ENCODE results near the gene PLEKHD1.
A peak's percentile ranks its signal among the peaks of the same experiment; 100 is the strongest.

PLEKHD1 gene

GRCh38 chr14:69522026-69522425 lies 37.5 kb downstream of the PLEKHD1 start:
- DNase-seq, result no peak

- no peak for DNase-seq
These were observed 41.4 kb downstream of the PLEKHD1 start for GRCh38 chr14:69525896-69526295.

- DNase-seq, result no peak
These were observed 43.1 kb downstream of the PLEKHD1 start for GRCh38 chr14:69527635-69528034.

- no peak for DNase-seq
These were observed 43.6 kb downstream of the PLEKHD1 start for GRCh38 chr14:69528143-69528542.

- DNase-seq, result no peak
These were observed 44.4 kb downstream of the PLEKHD1 start for GRCh38 chr14:69528930-69529329.

- DNase-seq, result no peak
These were observed 45.0 kb downstream of the PLEKHD1 start for GRCh38 chr14:69529563-69529962.

GRCh38 chr14:69530095-69530494 lies 45.6 kb downstream of the PLEKHD1 start:
- no peak for DNase-seq

GRCh38 chr14:69531135-69531534 lies 46.6 kb downstream of the PLEKHD1 start:
- no peak for DNase-seq

- no peak for DNase-seq
These were observed 48.2 kb downstream of the PLEKHD1 start for GRCh38 chr14:69532561-69533340.

GRCh38 chr14:69535230-69535848 lies 50.8 kb downstream of the PLEKHD1 start:
- DNase-seq, result peak; percentile 47 to 58 (median 57)

GRCh38 chr14:69536971-69537370 lies 52.4 kb downstream of the PLEKHD1 start:
- peak; percentile 65 to 79 (median 78) for DNase-seq

- peak in 1 of 3 donors; percentile 18 for DNase-seq
These were observed 53.4 kb downstream of the PLEKHD1 start for GRCh38 chr14:69537900-69538299.

- DNase-seq, result no peak
These were observed 54.2 kb downstream of the PLEKHD1 start for GRCh38 chr14:69538766-69539165.

GRCh38 chr14:69539631-69540410 lies 55.3 kb downstream of the PLEKHD1 start:
- DNase-seq, result peak; percentile 58 to 88 (median 80)

- DNase-seq, result peak; percentile 18 to 67 (median 64)
These were observed 56.3 kb downstream of the PLEKHD1 start for GRCh38 chr14:69540654-69541335.

- no peak for DNase-seq
These were observed 57.8 kb downstream of the PLEKHD1 start for GRCh38 chr14:69542311-69542710.

GRCh38 chr14:69543341-69544115 lies 59.0 kb downstream of the PLEKHD1 start:
- peak; percentile 72 to 83 (median 82) for DNase-seq

GRCh38 chr14:69547701-69548348 lies 63.3 kb downstream of the PLEKHD1 start:
- peak; percentile 29 to 55 (median 37) for DNase-seq

- DNase-seq, result no peak
These were observed 64.0 kb downstream of the PLEKHD1 start for GRCh38 chr14:69548566-69548965.

GRCh38 chr14:69551511-69551910 lies 67.0 kb downstream of the PLEKHD1 start:
- DNase-seq, result peak in 1 of 3 donors; percentile 24

GRCh38 chr14:69553252-69553651 lies 68.7 kb downstream of the PLEKHD1 start:
- peak; percentile 81 to 96 (median 95) for DNase-seq

- DNase-seq, result no peak
These were observed 70.0 kb downstream of the PLEKHD1 start for GRCh38 chr14:69554500-69554899.
